ENCODE data around the gene OR51D1.

GRCh38 chr11:4647766-4648165 lies 10.5 kb downstream of the OR51D1 start:
- TF ChIP-seq POLR2A (IDR thresholded peaks at IDR 0.05) (no peak), CTCF (IDR thresholded peaks at IDR 0.05) (no peak), POLR2AphosphoS5 (IDR thresholded peaks at IDR 0.05) (no peak)

Data from transverse colon (tissue), 4 donors.